IMR-90 (cell line): ENCODE measurements around the gene BEST1. TPM values are rescaled to one million over a fixed set of nuclear protein-coding genes. Genes with fewer than 3 reads are reported as not detected.

Source experiments
- ATAC-seq: fragments of 200-7000 bp; cut with Tn5 transposase; 2 replicates; pipeline ENCODE4 v1.9.1; 2020; ENCODE audit warnings: low read depth, mild to moderate bottlenecking, moderate library complexity
- BruUV-seq: library from RNA; stranded (reverse); fragments of 400-500 nt; replicated peaks from 2 replicates; lab custom pipeline; 2021; lab: Mats Ljungman, UMichigan
- CTCF ChIA-PET: fragments of 300-600 bp; formaldehyde crosslinking; extraction: SDS; loops from one replicate; lab custom pipeline; 2021; ENCODE audit warnings: antibody characterized with exemption; lab: Yijun Ruan, JAX
- POLR2A ChIA-PET: fragments of 300-600 bp; sonication (Branson Sonifier 250); formaldehyde crosslinking; loops from one replicate; lab custom pipeline; 2022; ENCODE audit warnings: antibody characterized with exemption; ENCODE audit not compliant: unreplicated experiment; lab: Charles Lee
- DNase-seq: peaks from one replicate; pipeline ENCODE4 v3.0.0; 2013
- H2AFZ ChIP-seq: replicated peaks from 2 replicates; pipeline ENCODE3; 2013; ENCODE audit warnings: low read length, mild to moderate bottlenecking; ENCODE audit not compliant: poor library complexity
- H2AK5ac ChIP-seq: 2 replicates; pipeline ENCODE4 v1.6.1; 2013; ENCODE audit warnings: low read depth, low read length, inconsistent platforms
- H2AK9ac ChIP-seq: replicated peaks from 2 replicates; pipeline ENCODE3; 2013; ENCODE audit warnings: mild to moderate bottlenecking, low read depth, low read length, moderate library complexity; ENCODE audit not compliant: poor library complexity
- H2BK120ac ChIP-seq: 2 replicates; pipeline ENCODE4 v1.6.1; 2013; ENCODE audit warnings: low read depth, low read length, inconsistent platforms
- H2BK15ac ChIP-seq: 3 replicates; pipeline ENCODE4 v1.6.1; 2013; ENCODE audit warnings: low read depth, low read length, inconsistent platforms
- H2BK20ac ChIP-seq: 2 replicates; pipeline ENCODE4 v1.6.1; 2013; ENCODE audit warnings: low read depth, mild to moderate bottlenecking, inconsistent platforms, low read length, moderate library complexity
- H2BK5ac ChIP-seq: 2 replicates; pipeline ENCODE4 v1.6.1; 2013; ENCODE audit warnings: mild to moderate bottlenecking, low read depth, low read length, inconsistent platforms; ENCODE audit not compliant: poor library complexity, severe bottlenecking
- H3K14ac ChIP-seq: replicated peaks from 2 replicates; pipeline ENCODE4 v1.6.1; 2013; ENCODE audit warnings: low read depth, low read length, inconsistent platforms
- H3K18ac ChIP-seq: 2 replicates; pipeline ENCODE4 v1.6.1; 2013; ENCODE audit warnings: low read depth, low read length, control low read depth
- H3K23ac ChIP-seq: 2 replicates; pipeline ENCODE4 v1.6.1; 2013; ENCODE audit warnings: low read depth, low read length, inconsistent platforms
- H3K27ac ChIP-seq: 2 replicates; pipeline ENCODE4 v1.5.1; 2013; ENCODE audit warnings: mild to moderate bottlenecking, control low read depth, low read length; ENCODE audit not compliant: insufficient read depth
- H3K27me3 ChIP-seq: 2 replicates; pipeline ENCODE4 v1.6.1; 2013; ENCODE audit warnings: low read length; ENCODE audit not compliant: control insufficient read depth, insufficient read depth
- H3K36me3 ChIP-seq: 2 replicates; pipeline ENCODE4 v1.6.1; 2013; ENCODE audit warnings: low read length, mixed read lengths; ENCODE audit not compliant: control insufficient read depth, insufficient read depth
- H3K4ac ChIP-seq: 2 replicates; pipeline ENCODE4 v1.6.1; 2013; ENCODE audit warnings: low read depth, low read length, inconsistent platforms
- H3K4me1 ChIP-seq: 2 replicates; pipeline ENCODE4 v1.6.1; 2013; ENCODE audit warnings: low read length, mixed read lengths; ENCODE audit not compliant: control insufficient read depth, insufficient read depth
- H3K4me2 ChIP-seq: 2 replicates; pipeline ENCODE4 v1.6.1; 2013; ENCODE audit warnings: low read depth, mild to moderate bottlenecking, control low read depth, low read length, moderate library complexity
- H3K4me3 ChIP-seq: 2 replicates; pipeline ENCODE4 v1.5.1; 2013; ENCODE audit warnings: low read depth, mild to moderate bottlenecking, control low read depth, low read length, moderate library complexity; ENCODE audit not compliant: insufficient read depth
- H3K56ac ChIP-seq: 2 replicates; pipeline ENCODE4 v1.6.1; 2013; ENCODE audit warnings: low read length, inconsistent platforms; ENCODE audit not compliant: insufficient read depth; ENCODE audit errors: extremely low read depth
- H3K79me1 ChIP-seq, 2 experiments: 2 replicates each; pipeline ENCODE4 v1.6.1; 2013; ENCODE audit warnings: low read length in 2 of 2, inconsistent platforms in 1 of 2, low read depth in 1 of 2
- H3K9ac ChIP-seq: 2 replicates; pipeline ENCODE4 v1.6.1; 2013; ENCODE audit warnings: low read depth, low read length, control low read depth
- H3K9me1 ChIP-seq: 2 replicates; pipeline ENCODE4 v1.6.1; 2013; ENCODE audit warnings: low read length, inconsistent platforms; ENCODE audit not compliant: insufficient read depth
- H3K9me3 ChIP-seq: 2 replicates; pipeline ENCODE4 v1.6.1; 2013; ENCODE audit warnings: low read length; ENCODE audit not compliant: control insufficient read depth, insufficient read depth
- H4K20me1 ChIP-seq: 2 replicates; pipeline ENCODE4 v1.6.1; 2013; ENCODE audit warnings: low read length, inconsistent platforms; ENCODE audit not compliant: insufficient read depth
- H4K5ac ChIP-seq: 2 replicates; pipeline ENCODE4 v1.6.1; 2013; ENCODE audit warnings: mild to moderate bottlenecking, low read depth, low read length, control low read depth
- H4K8ac ChIP-seq, 2 experiments: 2 replicates each; pipeline ENCODE4 v1.6.1; 2013; ENCODE audit warnings: low read depth in 2 of 2, low read length in 2 of 2, control low read depth in 1 of 2, inconsistent platforms in 1 of 2
- H4K91ac ChIP-seq: 2 replicates; pipeline ENCODE4 v1.6.1; 2013; ENCODE audit warnings: low read depth, low read length, inconsistent platforms; ENCODE audit not compliant: insufficient read depth
- BHLHE40 ChIP-seq: fragments of 150-350 bp; IDR thresholded peaks from 2 replicates; pipeline ENCODE4 v1.6.1; 2016; ENCODE audit warnings: mild to moderate bottlenecking, low read depth, low read length
- CEBPB ChIP-seq: IDR thresholded peaks from 2 replicates; pipeline ENCODE4 v1.6.1; 2012; ENCODE audit warnings: low read depth, low read length, improper control_type of control experiment
- CHD1 ChIP-seq: IDR thresholded peaks from 2 replicates; pipeline ENCODE4 v1.6.1; 2012; ENCODE audit warnings: low read depth, low read length, improper control_type of control experiment
- FOS ChIP-seq: fragments of 150-350 bp; IDR thresholded peaks from 2 replicates; pipeline ENCODE4 v1.6.1; 2016; ENCODE audit warnings: low read depth, low read length
- MAFK ChIP-seq: IDR thresholded peaks from 2 replicates; pipeline ENCODE4 v1.6.1; 2012; ENCODE audit warnings: low read depth, low read length, improper control_type of control experiment
- MAZ ChIP-seq: IDR thresholded peaks from 2 replicates; pipeline ENCODE4 v1.6.1; 2012; ENCODE audit warnings: low read depth, mild to moderate bottlenecking, low read length, improper control_type of control experiment, moderate library complexity, borderline replicate concordance
- MXI1 ChIP-seq: IDR thresholded peaks from 2 replicates; pipeline ENCODE4 v1.6.1; 2012; ENCODE audit warnings: low read depth, mild to moderate bottlenecking, low read length, moderate library complexity, borderline replicate concordance
- NFE2L2 ChIP-seq: fragments of 150-350 bp; IDR thresholded peaks from 2 replicates; pipeline ENCODE4 v1.6.1; 2016; ENCODE audit warnings: low read depth, mild to moderate bottlenecking, low read length
- POLR2A ChIP-seq: IDR thresholded peaks from 2 replicates; pipeline ENCODE4 v1.6.1; 2012; ENCODE audit warnings: mild to moderate bottlenecking, low read depth, low read length
- RAD21 ChIP-seq: IDR thresholded peaks from 2 replicates; pipeline ENCODE4 v1.6.1; 2012; ENCODE audit warnings: low read length, improper control_type of control experiment
- RCOR1 ChIP-seq: IDR thresholded peaks from 2 replicates; pipeline ENCODE4 v1.6.1; 2012; ENCODE audit warnings: mild to moderate bottlenecking, low read length, improper control_type of control experiment; ENCODE audit not compliant: insufficient replicate concordance
- RFX5 ChIP-seq: IDR thresholded peaks from 2 replicates; pipeline ENCODE4 v1.8.0; 2012; ENCODE audit warnings: low read depth, mild to moderate bottlenecking, low read length, moderate library complexity
- WGBS, 2 experiments: methylation state at CpG; one replicate each; pipeline versions ENCODE4 v1.1.5 to v1.1.7; 2013; ENCODE audit warnings: missing lambda C conversion rate in 2 of 2; ENCODE audit not compliant: insufficient read length in 1 of 2; ENCODE audit errors: extremely low coverage in 2 of 2; 5-methylcytosine and 5-hydroxymethylcytosine counted together
- dilution Hi-C: fragments of 300-500 bp; cut with HindIII; formaldehyde crosslinking; loops from one replicate; pipeline ENCODE4 v1.14.3; 2018; ENCODE audit warnings: low sequenced_read_pairs; ENCODE audit not compliant: unreplicated experiment
- in situ Hi-C: fragments of 300-500 bp; cut with MboI; formaldehyde crosslinking; loops from 3 replicates; pipeline ENCODE4 v1.14.3; 2019; ENCODE audit warnings: low sequenced_read_pairs, inconsistent platforms, mixed read lengths
- intact Hi-C: fragments of 100-400 bp; cut with micrococcal nuclease; formaldehyde crosslinking; loops from 2 replicates; pipeline ENCODE4 v1.10.0; 2022
- polyA plus RNA-seq, 3 experiments: library from polyadenylated mRNA; depleted of rRNA; stranded (reverse); fragments of >200 nt; gene quantifications; 2 replicates each; pipeline ENCODE4 v1.2.3, GENCODE V29; 2012; ENCODE audit warnings: low replicate concordance in 1 of 3
- total RNA-seq: library from RNA; depleted of rRNA; stranded (reverse); fragments of >200 nt; gene quantifications from 2 replicates; pipeline ENCODE4 v1.2.3, GENCODE V29; 2012
- TF ChIP-seq, protein P1 (sequence below): conservative IDR thresholded peaks from 2 replicates; pipeline ENCODE4 v1.5.1; 2012; ENCODE audit warnings: mild to moderate bottlenecking, low read depth, low read length, improper control_type of control experiment
- TF ChIP-seq, protein P2 (sequence below): fragments of 150-350 bp; IDR thresholded peaks from 2 replicates; pipeline ENCODE4 v1.6.1; 2016; ENCODE audit warnings: low read depth, mild to moderate bottlenecking, low read length, moderate library complexity, borderline replicate concordance
- TF ChIP-seq, protein P3 (sequence below): fragments of 150-350 bp; IDR thresholded peaks from 2 replicates; pipeline ENCODE4 v1.6.1; 2017; ENCODE audit warnings: mild to moderate bottlenecking, antibody characterized with exemption, low read length, low read depth

The BEST1 gene
- total and polyA plus RNA-seq, 2 of the 4 experiments (the other 2 are of a cell fraction), result 0.90 to 1.4 TPM

- no TSS peak for BruUV-seq
- DNase-seq (no peak), ATAC-seq (no peak; the same call in 1 of the 2 replicates)
- H3K4me3 ChIP-seq, result peak overlapping the region; percentile 75
- peak overlapping the region; percentile 60 for H2AK9ac ChIP-seq
- peak overlapping the region; percentile 15; the same call in 1 of the 2 replicates for H2BK120ac ChIP-seq
- no peak overlapping the region for H2BK15ac ChIP-seq
- CTCF ChIA-PET, result interaction anchor here (0.9 kb wide), 1 partner anchor 12 kb away, joined by 3 read pairs; no protein-coding TSS in a partner anchor
- H3K9me1 ChIP-seq, result 0 out of 2 replicates have a peak, but pooled peaks cover 4% of the 10 kb centered on the region
- no peak overlapping the region for H4K91ac ChIP-seq
- no peaks in the 10 kb centered on the region for H3K9me3 ChIP-seq
- H2BK5ac ChIP-seq, result no peak overlapping the region
- H3K9ac ChIP-seq, result peak overlapping the region; percentile 38
- H3K4me2 ChIP-seq, result peak overlapping the region; percentile 90
- no peak overlapping the region for H3K56ac ChIP-seq
- 0 out of 4 replicates have a peak, but pooled peaks cover 0 to 3% of the 10 kb centered on the region in 2 experiments for H3K79me1 ChIP-seq
- no peak for TF ChIP-seq RCOR1
- TF ChIP-seq, protein P1, sequence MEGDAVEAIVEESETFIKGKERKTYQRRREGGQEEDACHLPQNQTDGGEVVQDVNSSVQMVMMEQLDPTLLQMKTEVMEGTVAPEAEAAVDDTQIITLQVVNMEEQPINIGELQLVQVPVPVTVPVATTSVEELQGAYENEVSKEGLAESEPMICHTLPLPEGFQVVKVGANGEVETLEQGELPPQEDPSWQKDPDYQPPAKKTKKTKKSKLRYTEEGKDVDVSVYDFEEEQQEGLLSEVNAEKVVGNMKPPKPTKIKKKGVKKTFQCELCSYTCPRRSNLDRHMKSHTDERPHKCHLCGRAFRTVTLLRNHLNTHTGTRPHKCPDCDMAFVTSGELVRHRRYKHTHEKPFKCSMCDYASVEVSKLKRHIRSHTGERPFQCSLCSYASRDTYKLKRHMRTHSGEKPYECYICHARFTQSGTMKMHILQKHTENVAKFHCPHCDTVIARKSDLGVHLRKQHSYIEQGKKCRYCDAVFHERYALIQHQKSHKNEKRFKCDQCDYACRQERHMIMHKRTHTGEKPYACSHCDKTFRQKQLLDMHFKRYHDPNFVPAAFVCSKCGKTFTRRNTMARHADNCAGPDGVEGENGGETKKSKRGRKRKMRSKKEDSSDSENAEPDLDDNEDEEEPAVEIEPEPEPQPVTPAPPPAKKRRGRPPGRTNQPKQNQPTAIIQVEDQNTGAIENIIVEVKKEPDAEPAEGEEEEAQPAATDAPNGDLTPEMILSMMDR, result no peak
- TF ChIP-seq POLR2A, result no peak
- TF ChIP-seq NFE2L2, result no peak
- no peak for TF ChIP-seq MAZ
- TF ChIP-seq BHLHE40, result no peak
- TF ChIP-seq CEBPB, result no peak
- TF ChIP-seq MXI1, result no peak
- no peak for TF ChIP-seq MAFK
- TF ChIP-seq RAD21, result no peak
- TF ChIP-seq, protein P2, sequence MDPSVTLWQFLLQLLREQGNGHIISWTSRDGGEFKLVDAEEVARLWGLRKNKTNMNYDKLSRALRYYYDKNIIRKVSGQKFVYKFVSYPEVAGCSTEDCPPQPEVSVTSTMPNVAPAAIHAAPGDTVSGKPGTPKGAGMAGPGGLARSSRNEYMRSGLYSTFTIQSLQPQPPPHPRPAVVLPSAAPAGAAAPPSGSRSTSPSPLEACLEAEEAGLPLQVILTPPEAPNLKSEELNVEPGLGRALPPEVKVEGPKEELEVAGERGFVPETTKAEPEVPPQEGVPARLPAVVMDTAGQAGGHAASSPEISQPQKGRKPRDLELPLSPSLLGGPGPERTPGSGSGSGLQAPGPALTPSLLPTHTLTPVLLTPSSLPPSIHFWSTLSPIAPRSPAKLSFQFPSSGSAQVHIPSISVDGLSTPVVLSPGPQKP, result no peak
- no peak for TF ChIP-seq FOS
- no peak for TF ChIP-seq RFX5
- TF ChIP-seq, protein P3, sequence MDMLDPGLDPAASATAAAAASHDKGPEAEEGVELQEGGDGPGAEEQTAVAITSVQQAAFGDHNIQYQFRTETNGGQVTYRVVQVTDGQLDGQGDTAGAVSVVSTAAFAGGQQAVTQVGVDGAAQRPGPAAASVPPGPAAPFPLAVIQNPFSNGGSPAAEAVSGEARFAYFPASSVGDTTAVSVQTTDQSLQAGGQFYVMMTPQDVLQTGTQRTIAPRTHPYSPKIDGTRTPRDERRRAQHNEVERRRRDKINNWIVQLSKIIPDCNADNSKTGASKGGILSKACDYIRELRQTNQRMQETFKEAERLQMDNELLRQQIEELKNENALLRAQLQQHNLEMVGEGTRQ, result no peak
- no peak for TF ChIP-seq CHD1
- H3K27ac ChIP-seq, result no peak overlapping the region
- H3K4ac ChIP-seq, result 0 out of 2 replicates have a peak overlapping the region, but pooled peaks have one; percentile 61
- H3K23ac ChIP-seq, result 0 out of 2 replicates have a peak overlapping the region, but pooled peaks have one; percentile 38
- H4K20me1 ChIP-seq, result no peaks in the 10 kb centered on the region; the same call in 1 of the 2 replicates
- H4K8ac ChIP-seq, result no peak overlapping the region
- no peaks in the 10 kb centered on the region for H3K36me3 ChIP-seq
- intact Hi-C loops, result no loop called here
- no peak overlapping the region for H3K18ac ChIP-seq
- H3K27me3 ChIP-seq, result peaks cover 25% of the 10 kb centered on the region
- dilution Hi-C loops, result no loop called here
- H2AK5ac ChIP-seq, result peak overlapping the region; percentile 39; the same call in 1 of the 2 replicates
- 0% methylated on average over 17 of the region's 32 CpGs; no CpG with 5 or more reads in 1 of the 2 experiments for whole genome bisulfite sequencing, 2 experiments
- H2BK20ac ChIP-seq, result no peak overlapping the region
- no peak overlapping the region for H4K5ac ChIP-seq
- in situ Hi-C loops, result no loop called here
- POLR2A ChIA-PET, result no interaction called here
- H2AFZ ChIP-seq, result peak overlapping the region; percentile 88
- H3K14ac ChIP-seq, result no peak overlapping the region; the same call in 1 of the 2 replicates
- no peaks in the 10 kb centered on the region; the same call in 1 of the 2 replicates for H3K4me1 ChIP-seq
Observed at GRCh38 chr11:61916737-61917333, 33.3 kb upstream of the BEST1 start.
